ENCODE measurements around the gene NUAK1.

- no peak for TF ChIP-seq CTCF (IDR thresholded peaks at IDR 0.05)
- TF ChIP-seq POLR2A (IDR thresholded peaks at IDR 0.05), result no peak
Observed at GRCh38 chr12:106163712-106164111, 25.0 kb upstream of the NUAK1 start.

Measured in esophagus squamous epithelium (tissue), 4 donors.